B cell (primary cell): Measurements from ENCODE around the gene UCN3. TPM values are rescaled to one million over a fixed set of nuclear protein-coding genes. Genes with fewer than 3 reads are reported as not detected.

ENCODE experiments used
- ATAC-seq: fragments of 200-7000 bp; cut with Tn5 transposase; one replicate; pipeline ENCODE4 v1.10.0; 2021; ENCODE audit warnings: low read depth, mild to moderate bottlenecking, moderate number of reproducible peaks, moderate library complexity
- CTCF ChIA-PET: fragments of 350-600 bp; sonication (Branson Sonifier 250); formaldehyde crosslinking; loops from one replicate; lab custom pipeline; 2021; ENCODE audit warnings: antibody characterized with exemption, inconsistent platforms; lab: Charles Lee
- POLR2A ChIA-PET: fragments of 350-600 bp; sonication (Branson Sonifier 250); formaldehyde crosslinking; loops from one replicate; lab custom pipeline; 2021; ENCODE audit warnings: antibody characterized with exemption; lab: Charles Lee
- DNase-seq: peaks from one replicate; pipeline ENCODE4 v3.0.0; 2013
- H2AFZ ChIP-seq: 2 replicates; pipeline ENCODE4 v1.6.1; 2012; ENCODE audit warnings: mild to moderate bottlenecking, low read depth, low read length; ENCODE audit not compliant: insufficient read depth, poor library complexity, severe bottlenecking
- H3K27ac ChIP-seq, 2 donors: 1 replicate in 1 of 2; 2 replicates in 1 of 2; pipeline ENCODE4 v1.5.1; 2012 to 2013; ENCODE audit warnings: low read length in 2 of 2, mild to moderate bottlenecking in 2 of 2, moderate library complexity in 1 of 2
- H3K27me3 ChIP-seq, 4 experiments: fragments of 200-600 bp in 1 of 4; sonication (generic) in 1 of 4; replicated peaks in 1 of 4; 1 replicate in 2 of 4; 2 replicates in 2 of 4; pipeline versions ENCODE4 v1.6.1 to v1.7.0; 2013 to 2016; ENCODE audit warnings: low read length in 3 of 4, mild to moderate bottlenecking in 2 of 4, mixed read lengths in 1 of 4, moderate library complexity in 1 of 4; ENCODE audit not compliant: insufficient read depth in 4 of 4, control insufficient read depth in 3 of 4; ENCODE audit errors: control extremely low read depth in 1 of 4
- H3K36me3 ChIP-seq, 2 experiments: replicated peaks in 1 of 2; 1 replicate in 1 of 2; 2 replicates in 1 of 2; pipeline versions ENCODE4 v1.6.1 to v1.7.1; 2013; ENCODE audit warnings: low read length in 1 of 2; ENCODE audit not compliant: insufficient read depth in 2 of 2, control insufficient read depth in 1 of 2; ENCODE audit errors: control extremely low read depth in 1 of 2, extremely low read depth in 1 of 2
- H3K4me1 ChIP-seq, 2 donors: fragments of 200-600 bp in 1 of 2; sonication (generic) in 1 of 2; 1 replicate in 1 of 2; 2 replicates in 1 of 2; pipeline versions ENCODE4 v1.5.1 to v1.6.1; 2013 to 2017; ENCODE audit warnings: low read length in 2 of 2; ENCODE audit not compliant: control insufficient read depth in 2 of 2, insufficient read depth in 2 of 2
- H3K4me2 ChIP-seq: replicated peaks from 2 replicates; pipeline ENCODE3; 2012; ENCODE audit warnings: mild to moderate bottlenecking, low read depth, low read length; ENCODE audit not compliant: poor library complexity, severe bottlenecking
- H3K4me3 ChIP-seq, 5 experiments: fragments of 200-600 bp in 1 of 5; sonication (generic) in 1 of 5; 1 replicate in 3 of 5; 2 replicates in 2 of 5; pipeline versions ENCODE4 v1.5.1 to v1.7.0; 2011 to 2016; ENCODE audit warnings: low read length in 4 of 5, mild to moderate bottlenecking in 4 of 5, low read depth in 2 of 5, control low read depth in 1 of 5, moderate library complexity in 1 of 5; ENCODE audit not compliant: insufficient read depth in 1 of 5; ENCODE audit errors: control extremely low read depth in 1 of 5, extremely low read depth in 1 of 5
- H3K79me2 ChIP-seq: fragments of 200-600 bp; sonication (generic); one replicate; pipeline ENCODE4 v1.6.0; 2016; ENCODE audit warnings: low read length; ENCODE audit not compliant: control insufficient read depth, insufficient read depth
- H3K9ac ChIP-seq: fragments of 200-600 bp; sonication (generic); 2 replicates; pipeline ENCODE4 v1.6.1; 2017; ENCODE audit warnings: mild to moderate bottlenecking, low read length, moderate library complexity
- H3K9me3 ChIP-seq, 3 donors: one replicate each; pipeline versions ENCODE4 v1.6.1 to v1.7.1; 2013; ENCODE audit warnings: low read length in 2 of 3; ENCODE audit not compliant: control insufficient read depth in 2 of 3, insufficient read depth in 1 of 3; ENCODE audit errors: control extremely low read depth in 1 of 3
- H4K20me1 ChIP-seq: 2 replicates; pipeline ENCODE4 v1.6.0; 2012; ENCODE audit warnings: mild to moderate bottlenecking, low read length; ENCODE audit not compliant: insufficient read depth, control insufficient read depth, poor library complexity, severe bottlenecking
- H3K27ac Mint-ChIP-seq: one replicate; pipeline ENCODE4 v1.8.0; 2021; ENCODE audit warnings: mixed read lengths
- H3K27me3 Mint-ChIP-seq: one replicate; pipeline ENCODE4 v1.8.0; 2021; ENCODE audit warnings: mixed read lengths
- H3K4me1 Mint-ChIP-seq: one replicate; pipeline ENCODE4 v1.8.0; 2021; ENCODE audit warnings: mixed read lengths
- H3K4me3 Mint-ChIP-seq: one replicate; pipeline ENCODE4 v1.8.0; 2021; ENCODE audit warnings: mixed read lengths
- H3K9me3 Mint-ChIP-seq: one replicate; pipeline ENCODE4 v1.8.0; 2022; ENCODE audit warnings: mixed read lengths; ENCODE audit not compliant: insufficient read depth
- CTCF ChIP-seq: fragments of 200-600 bp; IDR thresholded peaks from one replicate; pipeline ENCODE4 v1.8.0; 2022; ENCODE audit warnings: antibody characterized with exemption, mild to moderate bottlenecking
- EZH2 ChIP-seq: IDR thresholded peaks from 2 replicates; pipeline ENCODE4 v1.6.1; 2012; ENCODE audit warnings: borderline replicate concordance, low read depth, mild to moderate bottlenecking, moderate library complexity, low read length; ENCODE audit not compliant: insufficient read depth, poor library complexity, severe bottlenecking
- WGBS: methylation state at CpG from one replicate; pipeline ENCODE4 v1.1.5; 2013; ENCODE audit warnings: missing lambda C conversion rate; ENCODE audit not compliant: insufficient coverage; 5-methylcytosine and 5-hydroxymethylcytosine counted together
- intact Hi-C: fragments of 100-400 bp; cut with micrococcal nuclease; formaldehyde crosslinking; loops from one replicate; pipeline ENCODE4 v1.10.0; 2022
- polyA plus RNA-seq: library from polyadenylated mRNA; depleted of rRNA; stranded (reverse); fragments of >200 nt; gene quantifications from 2 replicates; pipeline ENCODE4 v1.2.3, GENCODE V29; 2012
- total RNA-seq, 2 donors: library from RNA; stranded (reverse); fragments of 120-200 nt in 1 of 2; gene quantifications; 1 replicate in 1 of 2; 2 replicates in 1 of 2; pipeline versions ENCODE4 v1.2.3 to v1.2.4, GENCODE V29; 2013 to 2022

Gene UCN3
- total and polyA plus RNA-seq, 2 donors (not counting 1 experiment from before 2014, with no cell fraction given) = not detected

GRCh38 chr10:5360318-5360915 lies 4.3 kb upstream of the UCN3 start:
- no peak for ATAC-seq

GRCh38 chr10:5361966-5362365 lies 2.8 kb upstream of the UCN3 start:
- H3K4me3 Mint-ChIP-seq = no peak overlapping the region
- ATAC-seq (no peak), DNase-seq (no peak)
- ChIA-PET CTCF (no interaction called here), POLR2A (no interaction called here)
- Histone ChIP-seq H3K4me2 (no peak overlapping the region), H3K79me2 (no peaks in the 10 kb centered on the region), H3K4me1 (no peaks in the 10 kb centered on the region), H3K27ac (no peak overlapping the region), H3K9ac (no peak overlapping the region), H2AFZ (no peak overlapping the region), H3K9me3 (no peaks in the 10 kb centered on the region), H3K4me3 (no peak overlapping the region), H4K20me1 (no peaks in the 10 kb centered on the region), H3K27me3 (peaks cover 0 to 5% (median 3%) of the 10 kb centered on the region in 4 experiments), H3K36me3 (no peaks in the 10 kb centered on the region)
- H3K27ac Mint-ChIP-seq = no peak overlapping the region
- intact Hi-C loops = no loop called here
- H3K4me1 Mint-ChIP-seq = no peaks in the 10 kb centered on the region
- TF ChIP-seq EZH2 (no peak), CTCF (no peak)
- WGBS = 80% methylated on average over 1 of the region's 4 CpGs
- H3K27me3 Mint-ChIP-seq = peaks cover 35% of the 10 kb centered on the region
- no peaks in the 10 kb centered on the region for H3K9me3 Mint-ChIP-seq

More at GRCh38 chr10:5360318-5360915, 4.3 kb upstream of the UCN3 start:
- Histone ChIP-seq H2AFZ (no peak overlapping the region), H4K20me1 (no peaks in the 10 kb centered on the region), H3K4me1 (no peaks in the 10 kb centered on the region), H3K36me3 (no peaks in the 10 kb centered on the region), H3K9me3 (no peaks in the 10 kb centered on the region), H3K4me2 (no peak overlapping the region), H3K9ac (no peak overlapping the region), H3K27ac (no peak overlapping the region), H3K79me2 (no peaks in the 10 kb centered on the region), H3K4me3 (no peak overlapping the region), H3K27me3 (peaks cover 0 to 5% (median 1%) of the 10 kb centered on the region in 4 experiments)
- TF ChIP-seq CTCF (no peak), EZH2 (no peak)
- whole genome bisulfite sequencing = 69% methylated on average over 2 of the region's 7 CpGs
- no peaks in the 10 kb centered on the region for H3K9me3 Mint-ChIP-seq
- no peaks in the 10 kb centered on the region for H3K4me1 Mint-ChIP-seq
- ChIA-PET POLR2A (no interaction called here), CTCF (no interaction called here)
- H3K27ac Mint-ChIP-seq = no peak overlapping the region
- intact Hi-C loops = no loop called here
- peaks cover 36% of the 10 kb centered on the region for H3K27me3 Mint-ChIP-seq
- no peak overlapping the region for H3K4me3 Mint-ChIP-seq
- no peak for DNase-seq
